Central memory CD8-positive, alpha-beta T cell (primary cell): Measurements from ENCODE around the gene CD320.
"Not testable (repeated sequence)": the region's sequence is repeated elsewhere in the genome, so short reads cannot be mapped to it uniquely, and the experiment has no call there.

Experiments
- ATAC-seq: fragments of 150-1000 bp; cut with Tn5 transposase; replicated peaks from 2 replicates; pipeline ENCODE4 v1.10.0; 2022; ENCODE audit warnings: mild to moderate bottlenecking, moderate FRiP score, moderate number of reproducible peaks; ENCODE audit not compliant: poor library complexity, severe bottlenecking; ENCODE audit errors: extremely low read depth
- DNase-seq, 2 donors: peaks; one replicate each; pipeline ENCODE4 v3.0.0; 2021; ENCODE audit warnings: low spot score in 2 of 2
- H3K27ac Mint-ChIP-seq: one replicate; pipeline ENCODE4 v1.8.0; 2022; ENCODE audit warnings: low read depth, mild to moderate bottlenecking, moderate library complexity, mixed read lengths
- H3K27me3 Mint-ChIP-seq: one replicate; pipeline ENCODE4 v1.8.0; 2022; ENCODE audit warnings: mixed read lengths
- H3K36me3 Mint-ChIP-seq: one replicate; pipeline ENCODE4 v1.8.0; 2022; ENCODE audit warnings: mild to moderate bottlenecking, moderate library complexity, mixed read lengths; ENCODE audit not compliant: insufficient read depth
- H3K4me1 Mint-ChIP-seq: one replicate; pipeline ENCODE4 v1.8.0; 2022; ENCODE audit warnings: mixed read lengths
- H3K4me3 Mint-ChIP-seq: one replicate; pipeline ENCODE4 v1.8.0; 2022; ENCODE audit warnings: mild to moderate bottlenecking, moderate library complexity, mixed read lengths
- H3K9me3 Mint-ChIP-seq: one replicate; pipeline ENCODE4 v1.8.0; 2022; ENCODE audit warnings: mixed read lengths

The CD320 gene

DNA sequence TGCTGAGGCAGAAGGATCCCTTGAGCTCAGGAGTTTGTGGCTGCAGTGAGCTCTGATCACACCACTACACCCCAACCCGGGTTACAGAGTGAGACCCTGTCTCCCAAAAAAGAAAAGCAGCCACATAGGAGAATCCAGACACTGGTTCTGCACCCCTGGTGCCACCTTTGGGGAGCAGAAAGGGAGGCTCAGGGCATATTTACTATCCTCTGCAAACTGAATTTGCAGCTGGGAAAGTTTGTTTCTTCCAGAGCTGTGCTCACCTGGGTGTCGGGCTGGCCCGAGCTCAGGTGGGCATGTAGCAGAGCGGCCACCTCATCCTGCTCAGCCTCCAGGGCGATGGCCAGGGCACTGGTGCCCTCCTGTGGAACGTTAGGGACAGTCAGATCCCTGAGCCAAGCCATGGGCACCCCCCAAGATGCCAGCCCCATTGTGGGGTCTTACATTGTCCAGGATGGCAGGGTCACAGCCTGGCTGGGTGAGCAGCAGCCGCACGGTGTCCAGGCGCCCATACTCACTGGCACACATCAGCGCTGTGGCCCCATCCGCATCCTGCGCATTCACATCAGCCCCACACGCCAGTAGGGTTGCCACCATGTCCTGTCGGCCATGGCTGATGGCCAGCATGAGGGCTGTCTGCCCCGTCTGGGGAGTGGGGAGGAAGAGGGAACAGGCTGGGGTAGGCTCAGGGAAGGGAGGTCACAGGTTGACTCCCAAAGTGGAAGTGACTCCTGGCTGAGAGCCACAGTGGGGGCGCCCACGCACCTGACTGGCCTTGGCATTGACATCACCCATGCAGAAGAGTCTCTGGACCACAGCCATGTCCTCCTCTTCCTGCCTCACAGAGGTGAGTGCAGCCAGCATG lies 16.3 kb upstream of the CD320 start:
- Mint-ChIP-seq H3K4me3 (peak overlapping the region; percentile 11), H3K9me3 (no peaks in the 10 kb centered on the region), H3K27me3 (no peaks in the 10 kb centered on the region), H3K36me3 (peaks cover 31% of the 10 kb centered on the region), H3K27ac (no peak overlapping the region), H3K4me1 (peaks cover 37% of the 10 kb centered on the region)
- ATAC-seq (no peak), DNase-seq (no peak)

DNA sequence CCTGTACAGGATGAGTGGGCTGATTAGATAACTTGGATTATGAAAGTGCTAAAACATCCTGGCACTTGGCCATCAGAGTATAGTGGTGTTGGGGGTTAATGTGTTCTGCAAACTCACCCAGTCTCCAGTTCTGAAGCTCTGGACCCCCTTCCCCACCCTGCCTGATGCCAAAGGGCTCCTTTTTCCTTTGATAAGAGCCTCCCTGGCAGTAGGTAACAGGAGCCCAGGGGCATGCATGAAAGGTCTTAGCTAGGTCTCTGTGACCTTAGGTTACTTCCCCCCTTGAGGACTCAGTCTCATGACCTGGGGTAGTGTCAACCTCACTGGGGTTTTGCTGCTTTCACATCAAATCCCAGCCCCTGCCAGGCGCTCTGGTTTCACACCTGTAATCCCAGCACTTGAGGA lies 15.6 kb upstream of the CD320 start:
- Mint-ChIP-seq H3K27ac (no peak overlapping the region), H3K27me3 (no peaks in the 10 kb centered on the region), H3K9me3 (no peaks in the 10 kb centered on the region), H3K4me1 (peaks cover 37% of the 10 kb centered on the region), H3K4me3 (peak overlapping the region; percentile 11), H3K36me3 (peaks cover 31% of the 10 kb centered on the region)
- ATAC-seq (no peak), DNase-seq (no peak)

DNA sequence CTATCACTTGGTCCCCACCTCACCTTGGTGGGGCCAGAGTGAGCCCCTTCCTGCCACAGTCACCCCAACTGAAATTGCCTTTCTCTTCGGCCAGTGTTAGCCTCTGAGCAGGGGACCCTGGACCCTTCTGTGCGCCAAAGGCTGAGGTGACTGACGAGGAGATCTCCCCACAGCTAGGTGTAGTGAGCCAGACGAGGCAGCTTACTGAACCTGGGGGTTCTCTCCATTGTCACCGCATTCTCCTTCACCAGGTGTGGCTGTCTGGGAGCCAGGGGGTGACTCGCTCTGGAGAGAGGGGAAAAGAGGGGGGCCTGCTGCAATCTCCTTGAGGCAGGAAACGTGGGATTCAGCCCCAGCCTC lies 14.5 kb upstream of the CD320 start:
- DNase-seq, result no peak
- Mint-ChIP-seq H3K4me1 (peaks cover 37% of the 10 kb centered on the region), H3K4me3 (peak overlapping the region; percentile 99), H3K9me3 (no peaks in the 10 kb centered on the region), H3K27me3 (no peaks in the 10 kb centered on the region), H3K36me3 (peaks cover 31% of the 10 kb centered on the region), H3K27ac (no peak overlapping the region)
- ATAC-seq, result no peak

GRCh38 chr19:8321986-8322637 lies 14.0 kb upstream of the CD320 start:
- DNase-seq (no peak), ATAC-seq (peak; percentile 18)
- H3K36me3 Mint-ChIP-seq, result peaks cover 31% of the 10 kb centered on the region

GRCh38 chr19:8321067-8321985 lies 13.2 kb upstream of the CD320 start, which contains the start of the genes NDUFA7 and RPS28:
NDUFA7 (minus strand) TSS chr19:8321375; CDS start chr19:8321358, 17 bp downstream.
RPS28 (plus strand) TSS chr19:8321496; CDS start chr19:8321531, 35 bp downstream.
- no peaks in the 10 kb centered on the region for H3K9me3 Mint-ChIP-seq
- H3K27me3 Mint-ChIP-seq, result no peaks in the 10 kb centered on the region
- H3K36me3 Mint-ChIP-seq, result peaks cover 31% of the 10 kb centered on the region
- DNase-seq, result peak; percentile 97
- H3K27ac Mint-ChIP-seq, result peak within 1 kb of the TSS; percentile 100
- peaks cover 37% of the 10 kb centered on the region for H3K4me1 Mint-ChIP-seq
- ATAC-seq, result peak; percentile 95
- H3K4me3 Mint-ChIP-seq, result peak within 1 kb of the TSS; percentile 99

More at GRCh38 chr19:8321986-8322637, 14.0 kb upstream of the CD320 start:
- Mint-ChIP-seq H3K4me3 (peak overlapping the region; percentile 99), H3K4me1 (peaks cover 37% of the 10 kb centered on the region), H3K27ac (peak overlapping the region; percentile 100), H3K9me3 (no peaks in the 10 kb centered on the region), H3K27me3 (no peaks in the 10 kb centered on the region)

DNA sequence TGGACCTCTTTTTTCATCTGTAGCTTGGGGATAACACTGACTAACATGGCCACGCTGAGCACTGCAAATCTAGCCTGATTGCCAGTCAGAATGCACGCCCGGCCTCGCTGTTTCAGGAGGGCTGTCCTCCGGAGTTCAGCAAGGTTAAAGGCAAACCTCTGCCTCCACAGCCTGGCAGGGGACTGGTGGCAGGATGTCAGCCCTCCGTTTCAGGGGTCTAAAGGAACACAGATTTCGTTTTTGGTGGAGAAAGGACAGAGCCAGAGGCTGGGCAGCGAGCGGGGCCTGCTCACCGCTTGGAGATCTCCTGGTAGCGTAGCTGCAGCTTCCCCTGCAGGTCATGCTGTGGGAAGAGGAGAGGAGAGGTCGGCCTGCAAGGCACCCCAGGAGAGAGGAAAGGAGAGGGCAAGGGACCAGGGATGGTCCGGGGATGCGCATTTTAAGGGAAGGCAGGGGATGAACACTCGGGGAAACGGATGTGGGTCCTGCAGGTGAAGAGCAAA lies 12.5 kb upstream of the CD320 start:
- Mint-ChIP-seq H3K4me1 (peaks cover 37% of the 10 kb centered on the region), H3K27me3 (no peaks in the 10 kb centered on the region), H3K9me3 (no peaks in the 10 kb centered on the region), H3K27ac (peak overlapping the region; percentile 100), H3K36me3 (peaks cover 34% of the 10 kb centered on the region), H3K4me3 (peak overlapping the region; percentile 99)
- DNase-seq, result peak in 1 of 2 donors; percentile 19
- peak; percentile 4 for ATAC-seq

DNA sequence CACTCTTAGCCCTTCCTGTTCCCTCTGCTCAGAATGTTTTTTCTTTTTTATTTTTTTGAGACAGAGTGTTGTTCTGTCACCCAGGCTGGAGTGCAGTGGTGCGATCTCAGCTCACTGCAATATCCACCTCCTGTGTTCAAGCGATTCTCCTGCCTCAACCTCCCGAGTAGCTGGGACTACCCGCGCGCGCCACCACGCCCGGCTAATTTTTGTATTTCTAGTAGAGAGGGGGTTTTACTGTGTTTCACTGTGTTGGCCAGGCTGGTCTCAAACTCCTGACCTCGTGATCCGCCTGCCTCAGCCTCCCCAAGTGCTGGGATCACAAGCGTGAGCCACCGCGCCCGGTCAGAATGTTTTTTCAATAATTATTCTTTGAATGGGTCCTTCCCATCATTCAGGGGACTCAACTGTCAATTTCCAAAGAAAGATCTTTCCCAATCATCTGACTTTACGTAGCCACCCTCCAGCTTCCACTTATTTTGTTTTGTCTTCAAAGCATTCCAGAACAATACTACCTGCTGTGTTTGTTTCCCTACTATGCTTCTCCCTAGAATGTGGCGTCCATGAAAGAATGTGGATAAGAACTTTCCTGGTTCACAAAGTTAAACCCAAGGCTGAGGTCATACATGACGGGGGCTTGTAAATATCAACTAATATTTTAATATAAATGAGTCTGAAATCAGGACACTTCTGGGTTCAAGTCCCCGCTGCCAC lies 11.8 kb upstream of the CD320 start:
- Mint-ChIP-seq H3K36me3 (peaks cover 38% of the 10 kb centered on the region), H3K27me3 (no peaks in the 10 kb centered on the region), H3K4me3 (peak overlapping the region; percentile 99), H3K9me3 (no peaks in the 10 kb centered on the region), H3K4me1 (peaks cover 37% of the 10 kb centered on the region), H3K27ac (peak overlapping the region; percentile 100)
- DNase-seq (no peak), ATAC-seq (no peak)

- not testable (repeated sequence) for DNase-seq, H3K4me3 Mint-ChIP-seq, ATAC-seq, H3K27ac Mint-ChIP-seq, H3K27me3 Mint-ChIP-seq, H3K9me3 Mint-ChIP-seq
- peaks cover 37% of the 10 kb centered on the region for H3K4me1 Mint-ChIP-seq
- H3K36me3 Mint-ChIP-seq, result peaks cover 42% of the 10 kb centered on the region
Observed at GRCh38 chr19:8318835-8319234, 10.7 kb upstream of the CD320 start.

- no peak for ATAC-seq
- H3K36me3 Mint-ChIP-seq, result peaks cover 36% of the 10 kb centered on the region
- H3K27ac Mint-ChIP-seq, result no peak overlapping the region
- no peaks in the 10 kb centered on the region for H3K9me3 Mint-ChIP-seq
- no peak for DNase-seq
- H3K4me3 Mint-ChIP-seq, result no peak overlapping the region
- peaks cover 16% of the 10 kb centered on the region for H3K4me1 Mint-ChIP-seq
- H3K27me3 Mint-ChIP-seq, result no peaks in the 10 kb centered on the region
Observed at GRCh38 chr19:8316351-8317125, 8.4 kb upstream of the CD320 start.

- not testable (repeated sequence) for DNase-seq, H3K4me1 Mint-ChIP-seq, H3K4me3 Mint-ChIP-seq, H3K9me3 Mint-ChIP-seq, H3K27me3 Mint-ChIP-seq, ATAC-seq
- H3K27ac Mint-ChIP-seq, result peak overlapping the region; percentile 61
- H3K36me3 Mint-ChIP-seq, result peaks cover 27% of the 10 kb centered on the region
Observed at GRCh38 chr19:8314981-8315640, 7.0 kb upstream of the CD320 start.
